Activated CD4-positive, alpha-beta T cell treated with anti-CD3 and anti-CD28 coated beads, Interleukin-10, Interleukin-2, amounts not matched to agents 100 ng/mL and 50 ng/mL, durations not matched to agents 16 hours and 8 hours (primary cell): ENCODE data around the gene PFN4.

Experiments
- DNase-seq: peaks from one replicate; pipeline ENCODE4 v3.0.0-alpha.2; 2020

PFN4 gene

GRCh38 chr2:24076849-24077534 is 46.1 kb downstream of the PFN4 start:
- DNase-seq, result peak; percentile 8

- peak; percentile 100 for DNase-seq
Observed at GRCh38 chr2:24075915-24076848, 47.0 kb downstream of the PFN4 start, which contains the start of gene SF3B6. TSS of gene SF3B6 (minus strand) at chr2:24076326. CDS start at chr2:24076229, 97 bp downstream.

GRCh38 chr2:24075259-24075658 is 47.9 kb downstream of the PFN4 start:
- no peak for DNase-seq

GRCh38 chr2:24073816-24074215 is 49.3 kb downstream of the PFN4 start:
- peak; percentile 58 for DNase-seq

- no peak for DNase-seq
Observed at GRCh38 chr2:24072259-24072658, 50.9 kb downstream of the PFN4 start.

- peak; percentile 13 for DNase-seq
Observed at GRCh38 chr2:24065341-24065740, 57.8 kb downstream of the PFN4 start.
